CD4-positive, alpha-beta T cell (primary cell): ENCODE results near the gene SAE1. TPM values are rescaled to one million over a fixed set of nuclear protein-coding genes. Genes with fewer than 3 reads are reported as not detected.

ENCODE experiments used
- ATAC-seq: fragments of 200-7000 bp; cut with Tn5 transposase; one replicate; pipeline ENCODE4 v1.10.0; 2022; ENCODE audit warnings: mild to moderate bottlenecking; ENCODE audit not compliant: poor library complexity
- CTCF ChIA-PET: fragments of 350-600 bp; sonication (Branson Sonifier 250); formaldehyde crosslinking; loops from one replicate; lab custom pipeline; 2021; ENCODE audit warnings: antibody characterized with exemption, inconsistent platforms; lab: Charles Lee
- POLR2A ChIA-PET: fragments of 350-600 bp; sonication (Branson Sonifier 250); formaldehyde crosslinking; loops from one replicate; lab custom pipeline; 2021; ENCODE audit warnings: antibody characterized with exemption, inconsistent platforms; lab: Charles Lee
- DNase-seq, 14 experiments: peaks; one replicate each; pipeline ENCODE4 v3.0.0-alpha.2; 2013 to 2020; ENCODE audit warnings: mixed read lengths in 2 of 14
- H3K27ac ChIP-seq, 2 donors: one replicate each; pipeline versions ENCODE4 v1.5.1 to v1.7.0; 2013; ENCODE audit warnings: low read length in 2 of 2, low read depth in 1 of 2, mild to moderate bottlenecking in 1 of 2
- H3K27me3 ChIP-seq, 2 experiments: 1 replicate in 1 of 2; 2 replicates in 1 of 2; pipeline versions ENCODE4 v1.6.1 to v1.7.0; 2013; ENCODE audit warnings: low read length in 2 of 2, control low read depth in 1 of 2, mild to moderate bottlenecking in 1 of 2, moderate library complexity in 1 of 2; ENCODE audit not compliant: insufficient read depth in 2 of 2, control insufficient read depth in 1 of 2
- H3K36me3 ChIP-seq: one replicate; pipeline ENCODE4 v1.6.1; 2013; ENCODE audit warnings: low read length, control low read depth; ENCODE audit not compliant: insufficient read depth
- H3K4me1 ChIP-seq: one replicate; pipeline ENCODE4 v1.6.1; 2013; ENCODE audit warnings: low read length, control low read depth; ENCODE audit not compliant: insufficient read depth
- H3K4me3 ChIP-seq: one replicate; pipeline ENCODE4 v1.5.1; 2013; ENCODE audit warnings: mild to moderate bottlenecking, low read length, moderate library complexity
- H3K9me3 ChIP-seq, 2 experiments: 1 replicate in 1 of 2; 2 replicates in 1 of 2; pipeline versions ENCODE4 v1.6.1 to v1.7.0; 2013; ENCODE audit warnings: low read length in 2 of 2, mild to moderate bottlenecking in 2 of 2, control low read depth in 1 of 2, moderate library complexity in 1 of 2; ENCODE audit not compliant: control insufficient read depth in 1 of 2, insufficient read depth in 1 of 2
- H3K27ac Mint-ChIP-seq: one replicate; pipeline ENCODE4 v1.8.0; 2020; ENCODE audit warnings: mixed read lengths
- H3K27me3 Mint-ChIP-seq: one replicate; pipeline ENCODE4 v1.8.0; 2021; ENCODE audit warnings: mixed read lengths
- H3K36me3 Mint-ChIP-seq: one replicate; pipeline ENCODE4 v1.8.0; 2021; ENCODE audit warnings: low read depth, mixed read lengths
- H3K4me1 Mint-ChIP-seq: one replicate; pipeline ENCODE4 v1.8.0; 2021; ENCODE audit warnings: low read depth, mixed read lengths
- H3K4me3 Mint-ChIP-seq: one replicate; pipeline ENCODE4 v1.8.0; 2020; ENCODE audit warnings: mild to moderate bottlenecking, mixed read lengths
- H3K9me3 Mint-ChIP-seq: one replicate; pipeline ENCODE4 v1.8.0; 2020; ENCODE audit warnings: mixed read lengths
- intact Hi-C, 2 experiments: fragments of 100-400 bp; cut with DNase I in 1 of 2; cut with micrococcal nuclease in 1 of 2; formaldehyde crosslinking; loops; one replicate each; pipeline versions ENCODE4 v1.15.1 to v1.9.0; 2023 to 2025; cut with DNase I, micrococcal nuclease
- total RNA-seq, 174 experiments: library from RNA in 2 of 174; stranded (reverse) in 2 of 174; gene quantifications; one replicate each; pipeline ENCODE4 v1.2.3 and lab custom pipeline; 2021 to 2026
- TF ChIP-seq, protein P1 (sequence below): fragments of 200-600 bp; IDR thresholded peaks from one replicate; pipeline ENCODE4 v1.8.0; 2022; ENCODE audit warnings: antibody characterized with exemption, mild to moderate bottlenecking

SAE1 gene
- total RNA-seq, 2 experiments from 2014 or later: 29.6 to 30.9 TPM

DNA sequence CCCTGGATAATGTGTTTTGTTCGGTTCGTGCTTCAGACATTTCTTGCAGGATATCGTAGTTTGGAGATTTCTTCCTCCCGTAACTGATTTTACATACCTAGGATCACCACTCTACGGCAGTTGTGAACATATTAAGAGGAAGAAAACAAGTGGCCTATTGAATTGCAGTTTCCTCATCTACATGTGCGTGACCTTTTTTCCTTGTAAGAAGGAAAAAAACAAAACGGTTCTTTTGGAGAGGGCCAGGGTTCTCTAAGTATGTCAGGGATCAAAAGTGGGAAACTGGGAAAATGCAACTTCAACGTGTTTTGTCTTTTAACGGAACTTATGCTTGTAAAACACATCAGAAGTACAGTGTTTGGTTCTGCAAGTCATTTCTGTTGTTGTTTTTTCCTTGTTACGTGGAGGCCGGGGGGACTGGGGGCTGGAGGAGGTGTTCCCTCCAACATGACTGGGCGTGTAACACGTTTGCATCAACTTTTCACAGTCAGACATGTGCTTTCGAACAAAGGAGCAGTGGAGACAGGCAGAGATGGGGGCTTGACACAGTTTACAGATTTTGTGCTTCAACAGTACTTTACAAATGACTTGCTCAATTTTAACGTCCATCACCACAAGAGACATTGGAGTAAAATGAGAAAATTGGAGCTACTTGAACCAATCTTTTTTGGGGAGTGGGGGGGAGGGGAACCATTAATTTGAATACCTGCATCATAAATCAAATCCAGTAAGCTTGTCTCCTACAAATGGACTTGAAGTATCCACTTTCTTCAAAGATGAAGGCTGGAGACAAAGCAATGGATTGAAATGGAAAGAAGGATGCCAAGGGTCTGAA, 20.9 kb upstream of the SAE1 start:
- Histone ChIP-seq H3K27me3 (no peaks in the 10 kb centered on the region), H3K9me3 (no peaks in the 10 kb centered on the region), H3K36me3 (peaks cover 4% of the 10 kb centered on the region), H3K27ac (peak overlapping the region; percentile 99 to 100), H3K4me1 (peaks cover 59% of the 10 kb centered on the region), H3K4me3 (peak overlapping the region; percentile 82)
- TF ChIP-seq, protein P1, sequence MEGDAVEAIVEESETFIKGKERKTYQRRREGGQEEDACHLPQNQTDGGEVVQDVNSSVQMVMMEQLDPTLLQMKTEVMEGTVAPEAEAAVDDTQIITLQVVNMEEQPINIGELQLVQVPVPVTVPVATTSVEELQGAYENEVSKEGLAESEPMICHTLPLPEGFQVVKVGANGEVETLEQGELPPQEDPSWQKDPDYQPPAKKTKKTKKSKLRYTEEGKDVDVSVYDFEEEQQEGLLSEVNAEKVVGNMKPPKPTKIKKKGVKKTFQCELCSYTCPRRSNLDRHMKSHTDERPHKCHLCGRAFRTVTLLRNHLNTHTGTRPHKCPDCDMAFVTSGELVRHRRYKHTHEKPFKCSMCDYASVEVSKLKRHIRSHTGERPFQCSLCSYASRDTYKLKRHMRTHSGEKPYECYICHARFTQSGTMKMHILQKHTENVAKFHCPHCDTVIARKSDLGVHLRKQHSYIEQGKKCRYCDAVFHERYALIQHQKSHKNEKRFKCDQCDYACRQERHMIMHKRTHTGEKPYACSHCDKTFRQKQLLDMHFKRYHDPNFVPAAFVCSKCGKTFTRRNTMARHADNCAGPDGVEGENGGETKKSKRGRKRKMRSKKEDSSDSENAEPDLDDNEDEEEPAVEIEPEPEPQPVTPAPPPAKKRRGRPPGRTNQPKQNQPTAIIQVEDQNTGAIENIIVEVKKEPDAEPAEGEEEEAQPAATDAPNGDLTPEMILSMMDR: no peak
- intact Hi-C loops: loop anchor here (2.0 to 10.0 kb wide), 6 partner anchors 15 to 252 kb away; partner anchors contain the start of genes NPAS1 (in 1 of the 2) and TMEM160 (in 1 of the 2)
- Mint-ChIP-seq H3K4me1 (peaks cover 70% of the 10 kb centered on the region), H3K27me3 (no peaks in the 10 kb centered on the region), H3K4me3 (peak overlapping the region; percentile 98), H3K9me3 (no peaks in the 10 kb centered on the region), H3K27ac (peak overlapping the region; percentile 98), H3K36me3 (peaks cover 40% of the 10 kb centered on the region)
- ATAC-seq (no peak), DNase-seq (peak in 11 of 14 experiments; percentile 25 to 74 (median 48))
- ChIA-PET CTCF (interaction anchor here (1.3 kb wide), 1 partner anchor 135 kb away, joined by 4 read pairs; no protein-coding TSS in a partner anchor), POLR2A (interaction anchor here (0.9 to 10.4 kb wide), 4 partner anchors 16 to 499 kb away, joined by 3 to 124 read pairs (median 5); partner anchors contain the start of gene BICRA)

DNA sequence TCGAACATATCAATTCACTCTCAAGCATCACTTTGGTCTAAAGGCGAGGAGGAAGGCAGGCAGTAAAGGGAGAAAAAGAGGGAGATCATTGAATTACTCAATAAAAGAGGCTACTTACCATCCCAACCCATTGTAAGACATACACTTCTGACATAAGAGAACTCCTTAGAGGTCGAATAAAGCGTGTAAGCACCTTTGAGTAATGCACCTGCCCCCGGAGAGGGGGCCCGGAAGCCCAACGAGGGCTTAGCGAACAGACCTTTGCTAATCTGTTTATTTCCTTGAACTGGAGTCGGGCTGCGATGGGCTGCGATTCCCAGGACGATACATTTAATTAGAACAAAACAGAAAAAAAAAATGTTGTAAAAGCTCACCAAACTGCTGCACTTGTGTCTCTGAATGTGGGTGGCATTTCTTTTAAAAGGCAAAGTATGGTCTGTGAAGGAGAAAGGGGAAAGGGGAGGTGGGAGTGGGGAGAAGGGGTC, 20.1 kb upstream of the SAE1 start:
- H3K27me3 ChIP-seq: no peaks in the 10 kb centered on the region
- peak overlapping the region; percentile 99 to 100 for H3K27ac ChIP-seq
- Mint-ChIP-seq H3K4me1 (peaks cover 63% of the 10 kb centered on the region), H3K9me3 (no peaks in the 10 kb centered on the region), H3K4me3 (peak overlapping the region; percentile 98), H3K27ac (peak overlapping the region; percentile 98), H3K27me3 (no peaks in the 10 kb centered on the region), H3K36me3 (peaks cover 39% of the 10 kb centered on the region)
- H3K36me3 ChIP-seq: no peaks in the 10 kb centered on the region
- no peaks in the 10 kb centered on the region for H3K9me3 ChIP-seq
- peak in 13 of 14 experiments; percentile 26 to 78 (median 62) for DNase-seq
- H3K4me1 ChIP-seq: peaks cover 51% of the 10 kb centered on the region
- CTCF ChIA-PET: no interaction called here
- peak overlapping the region; percentile 82 for H3K4me3 ChIP-seq
- TF ChIP-seq, protein P1: no peak
- ATAC-seq: no peak
- POLR2A ChIA-PET: interaction anchor here (0.9 to 10.4 kb wide), 4 partner anchors 16 to 498 kb away, joined by 3 to 124 read pairs (median 26); partner anchors contain the start of genes BICRA and SAE1
- intact Hi-C loops: loop anchor here (2.0 to 5.0 kb wide), 5 partner anchors 16 to 253 kb away; partner anchors contain the start of gene TMEM160 (in 1 of the 2)

DNA sequence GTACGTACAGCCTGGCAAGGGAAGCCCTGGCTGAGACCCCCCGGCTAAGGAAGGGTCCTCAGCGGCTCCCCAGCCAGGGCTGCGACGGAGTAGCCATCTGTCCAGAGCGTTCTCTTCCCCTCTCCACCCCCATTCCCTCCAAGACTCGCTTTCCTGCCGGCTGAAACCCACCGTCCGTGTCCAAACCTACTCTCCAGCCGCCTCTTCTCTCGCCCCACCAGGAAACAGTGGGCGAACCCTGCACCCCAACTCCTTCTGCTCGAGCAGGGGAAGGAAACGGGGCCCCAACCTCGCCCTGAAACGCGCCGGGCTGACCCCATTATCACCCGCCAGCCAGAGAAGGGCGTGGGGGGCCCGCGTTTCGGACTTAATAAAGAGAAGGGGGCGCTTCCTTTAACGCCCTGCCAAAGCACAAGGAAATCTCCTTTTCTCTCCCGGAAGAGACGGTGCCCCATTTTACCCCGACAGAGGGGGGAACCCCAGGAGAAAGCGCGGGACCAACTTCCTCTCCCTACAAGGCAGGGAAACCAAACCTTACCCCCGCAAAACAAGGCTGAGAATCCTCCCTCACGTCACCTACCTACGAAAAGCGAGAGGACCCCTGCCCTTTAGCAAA, 19.5 kb upstream of the SAE1 start:
- POLR2A ChIA-PET: interaction anchor here (0.8 to 10.4 kb wide), 11 partner anchors 8 to 497 kb away, joined by 3 to 124 read pairs (median 21); partner anchors contain the start of genes BICRA, INAFM1 and SAE1
- Histone ChIP-seq H3K27me3 (no peaks in the 10 kb centered on the region), H3K36me3 (no peaks in the 10 kb centered on the region), H3K9me3 (no peaks in the 10 kb centered on the region), H3K4me1 (peaks cover 45% of the 10 kb centered on the region), H3K27ac (peak overlapping the region; percentile 99 to 100), H3K4me3 (peak overlapping the region; percentile 82)
- no peak for ATAC-seq
- Mint-ChIP-seq H3K27ac (peak overlapping the region; percentile 98), H3K9me3 (no peaks in the 10 kb centered on the region), H3K36me3 (peaks cover 36% of the 10 kb centered on the region), H3K4me3 (peak overlapping the region; percentile 98), H3K27me3 (no peaks in the 10 kb centered on the region), H3K4me1 (peaks cover 58% of the 10 kb centered on the region)
- CTCF ChIA-PET: interaction anchor here (1.1 kb wide), 1 partner anchor 31 kb away, joined by 3 read pairs; no protein-coding TSS in a partner anchor
- intact Hi-C loops: loop anchor here (2.0 to 5.0 kb wide), 5 partner anchors 16 to 254 kb away; partner anchors contain the start of gene TMEM160 (in 1 of the 2)
- TF ChIP-seq, protein P1: no peak
- DNase-seq: peak in 13 of 14 experiments; percentile 27 to 77 (median 38)
